Activated CD8-positive, alpha-beta T cell treated with anti-CD3 and anti-CD28 coated beads for 36 hours (primary cell): ENCODE data around the gene BICRAL. TPM values are rescaled to one million over a fixed set of nuclear protein-coding genes. Genes with fewer than 3 reads are reported as not detected.

Experiments
- ATAC-seq: fragments of 200-7000 bp; cut with Tn5 transposase; one replicate; pipeline ENCODE4 v1.10.0; 2021; ENCODE audit warnings: mild to moderate bottlenecking, moderate library complexity
- CTCF ChIA-PET: fragments of 350-600 bp; sonication (Branson Sonifier 250); formaldehyde crosslinking; loops from one replicate; lab custom pipeline; 2021; ENCODE audit warnings: antibody characterized with exemption; lab: Charles Lee
- POLR2A ChIA-PET: fragments of 350-600 bp; sonication (Branson Sonifier 250); formaldehyde crosslinking; loops from one replicate; lab custom pipeline; 2021; ENCODE audit warnings: antibody characterized with exemption; lab: Charles Lee
- DNase-seq: peaks from one replicate; pipeline ENCODE4 v3.0.0-alpha.2; 2020
- H3K27ac Mint-ChIP-seq: one replicate; pipeline ENCODE4 v1.8.0; 2021; ENCODE audit warnings: mild to moderate bottlenecking, mixed read lengths
- H3K27me3 Mint-ChIP-seq: one replicate; pipeline ENCODE4 v1.8.0; 2021; ENCODE audit warnings: mixed read lengths
- H3K36me3 Mint-ChIP-seq: one replicate; pipeline ENCODE4 v1.8.0; 2021; ENCODE audit warnings: low read depth, mixed read lengths
- H3K4me1 Mint-ChIP-seq: one replicate; pipeline ENCODE4 v1.8.0; 2021; ENCODE audit warnings: low read depth, mixed read lengths
- H3K4me3 Mint-ChIP-seq: one replicate; pipeline ENCODE4 v1.8.0; 2021; ENCODE audit warnings: mild to moderate bottlenecking, moderate library complexity, mixed read lengths
- H3K9me3 Mint-ChIP-seq: one replicate; pipeline ENCODE4 v1.8.0; 2021; ENCODE audit warnings: mixed read lengths
- intact Hi-C: fragments of 100-400 bp; cut with micrococcal nuclease; formaldehyde crosslinking; loops from one replicate; pipeline ENCODE4 v1.10.0; 2022
- total RNA-seq, 2 experiments: library from RNA; stranded (reverse); gene quantifications; one replicate each; pipeline ENCODE4 v1.2.3, GENCODE V29; 2021
- TF ChIP-seq, protein P1 (sequence below): fragments of 200-600 bp; IDR thresholded peaks from one replicate; pipeline ENCODE4 v1.8.0; 2022; ENCODE audit warnings: antibody characterized with exemption, mild to moderate bottlenecking

BICRAL gene
- total RNA-seq, 2 experiments from 2014 or later = 9.7 to 9.8 TPM

DNA sequence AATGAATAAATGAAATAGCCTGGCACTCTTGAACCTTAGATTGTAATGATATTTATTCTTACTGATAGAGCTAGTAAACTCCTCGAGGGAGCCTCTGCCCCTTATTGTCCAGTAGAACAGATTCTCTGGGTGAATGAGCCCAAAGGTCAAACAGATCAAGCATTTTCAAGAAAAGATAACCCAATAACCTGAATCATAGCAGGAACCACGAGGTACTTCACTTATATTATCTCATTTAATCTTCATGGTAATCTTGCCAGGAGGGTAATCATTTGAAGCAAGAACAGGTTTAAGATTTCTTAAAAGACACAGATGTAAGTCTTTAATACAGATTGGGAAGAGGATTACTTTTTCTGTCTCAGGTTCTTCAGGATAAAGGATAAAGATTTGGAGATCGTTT lies 18.9 kb upstream of the BICRAL start:
- H3K4me3 Mint-ChIP-seq = no peak overlapping the region
- no peaks in the 10 kb centered on the region for H3K27me3 Mint-ChIP-seq
- intact Hi-C loops = no loop called here
- CTCF ChIA-PET = interaction anchor here (0.6 to 1.1 kb wide), 2 partner anchors 15 to 20 kb away, joined by 3 to 4 read pairs; no protein-coding TSS in a partner anchor
- POLR2A ChIA-PET = interaction anchor here (2.3 kb wide), 1 partner anchor 8 kb away, joined by 9 read pairs; no protein-coding TSS in a partner anchor
- TF ChIP-seq, protein P1, sequence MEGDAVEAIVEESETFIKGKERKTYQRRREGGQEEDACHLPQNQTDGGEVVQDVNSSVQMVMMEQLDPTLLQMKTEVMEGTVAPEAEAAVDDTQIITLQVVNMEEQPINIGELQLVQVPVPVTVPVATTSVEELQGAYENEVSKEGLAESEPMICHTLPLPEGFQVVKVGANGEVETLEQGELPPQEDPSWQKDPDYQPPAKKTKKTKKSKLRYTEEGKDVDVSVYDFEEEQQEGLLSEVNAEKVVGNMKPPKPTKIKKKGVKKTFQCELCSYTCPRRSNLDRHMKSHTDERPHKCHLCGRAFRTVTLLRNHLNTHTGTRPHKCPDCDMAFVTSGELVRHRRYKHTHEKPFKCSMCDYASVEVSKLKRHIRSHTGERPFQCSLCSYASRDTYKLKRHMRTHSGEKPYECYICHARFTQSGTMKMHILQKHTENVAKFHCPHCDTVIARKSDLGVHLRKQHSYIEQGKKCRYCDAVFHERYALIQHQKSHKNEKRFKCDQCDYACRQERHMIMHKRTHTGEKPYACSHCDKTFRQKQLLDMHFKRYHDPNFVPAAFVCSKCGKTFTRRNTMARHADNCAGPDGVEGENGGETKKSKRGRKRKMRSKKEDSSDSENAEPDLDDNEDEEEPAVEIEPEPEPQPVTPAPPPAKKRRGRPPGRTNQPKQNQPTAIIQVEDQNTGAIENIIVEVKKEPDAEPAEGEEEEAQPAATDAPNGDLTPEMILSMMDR = no peak
- ATAC-seq = no peak
- H3K36me3 Mint-ChIP-seq = peaks cover 6% of the 10 kb centered on the region
- H3K27ac Mint-ChIP-seq = no peak overlapping the region
- DNase-seq = no peak
- H3K4me1 Mint-ChIP-seq = peaks cover 3% of the 10 kb centered on the region
- H3K9me3 Mint-ChIP-seq = no peaks in the 10 kb centered on the region

- Mint-ChIP-seq H3K4me1 (peaks cover 7% of the 10 kb centered on the region), H3K9me3 (no peaks in the 10 kb centered on the region), H3K27ac (no peak overlapping the region), H3K27me3 (no peaks in the 10 kb centered on the region), H3K4me3 (no peak overlapping the region), H3K36me3 (no peaks in the 10 kb centered on the region)
- intact Hi-C loops = no loop called here
- CTCF ChIA-PET = interaction anchor here (1.7 kb wide), 1 partner anchor 103 kb away, joined by 3 read pairs; no protein-coding TSS in a partner anchor
- no peak for ATAC-seq
- POLR2A ChIA-PET = interaction anchor here (0.5 to 1.3 kb wide), 3 partner anchors 16 to 128 kb away, joined by 3 read pairs; no protein-coding TSS in a partner anchor
- DNase-seq = no peak
- TF ChIP-seq, protein P1 = no peak
These were observed 16.8 kb upstream of the BICRAL start for GRCh38 chr6:42764911-42765648.

DNA sequence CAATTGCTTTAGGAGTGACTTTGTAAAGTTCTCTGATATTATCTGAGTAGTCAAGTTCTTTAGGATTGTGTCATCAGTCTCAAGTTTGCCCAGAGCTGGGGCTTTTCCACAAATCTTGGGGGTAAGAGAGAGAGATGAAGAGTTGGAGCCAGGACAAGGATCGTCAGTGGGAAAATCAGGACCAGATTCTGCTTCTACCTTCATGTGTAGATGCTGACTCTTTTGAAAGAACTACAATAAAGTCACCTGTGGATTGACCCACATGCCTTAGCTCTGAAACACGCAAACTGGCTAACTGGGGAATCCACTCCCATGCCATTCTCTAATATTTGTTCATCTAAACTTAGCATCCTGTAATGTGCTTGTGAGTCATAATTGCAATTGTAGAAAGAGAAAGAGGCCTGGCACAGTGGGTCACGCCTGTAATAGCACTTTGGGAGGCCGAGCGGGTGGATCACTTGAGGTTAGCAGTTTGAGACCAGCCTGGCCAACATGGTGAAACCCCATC lies 15.6 kb upstream of the BICRAL start:
- TF ChIP-seq, protein P1 = no peak
- intact Hi-C loops = no loop called here
- H3K36me3 Mint-ChIP-seq = peaks cover 3% of the 10 kb centered on the region
- no peaks in the 10 kb centered on the region for H3K27me3 Mint-ChIP-seq
- POLR2A ChIA-PET = interaction anchor here (1.0 to 1.3 kb wide), 3 partner anchors 17 to 104 kb away, joined by 3 read pairs; no protein-coding TSS in a partner anchor
- no peaks in the 10 kb centered on the region for H3K9me3 Mint-ChIP-seq
- no peak for DNase-seq
- H3K4me1 Mint-ChIP-seq = peaks cover 14% of the 10 kb centered on the region
- ATAC-seq = no peak
- no peak overlapping the region for H3K27ac Mint-ChIP-seq
- H3K4me3 Mint-ChIP-seq = no peak overlapping the region
- CTCF ChIA-PET = interaction anchor here (1.7 kb wide), 1 partner anchor 104 kb away, joined by 3 read pairs; no protein-coding TSS in a partner anchor

DNA sequence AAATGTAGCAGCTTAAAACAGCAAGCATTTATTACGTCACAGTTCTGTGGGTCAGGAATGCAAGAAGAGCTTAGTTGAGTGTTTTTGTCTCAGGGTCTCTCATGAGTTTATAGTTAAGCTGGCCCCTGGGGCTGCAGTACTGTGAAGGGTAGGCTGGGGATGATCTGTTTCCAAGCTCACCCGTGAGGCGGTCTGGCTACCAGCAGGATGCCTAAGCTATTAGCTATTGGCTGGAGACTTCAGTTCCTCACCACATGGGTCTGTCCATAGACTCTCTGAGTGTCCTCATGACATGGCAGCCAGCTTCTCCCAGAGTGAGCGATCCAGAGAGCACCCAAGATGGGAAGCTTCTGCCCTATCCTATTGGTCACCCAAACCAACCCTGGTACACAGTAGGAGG lies 12.8 kb upstream of the BICRAL start:
- peaks cover 5% of the 10 kb centered on the region for H3K36me3 Mint-ChIP-seq
- ATAC-seq (no peak), DNase-seq (no peak)
- H3K27me3 Mint-ChIP-seq = no peaks in the 10 kb centered on the region
- POLR2A ChIA-PET = interaction anchor here (0.6 to 9.6 kb wide), 4 partner anchors 8 to 50 kb away, joined by 3 to 166 read pairs (median 42); partner anchors contain the start of genes BICRAL and TBCC
- H3K4me1 Mint-ChIP-seq = peaks cover 33% of the 10 kb centered on the region
- H3K9me3 Mint-ChIP-seq = no peaks in the 10 kb centered on the region
- no peak overlapping the region for H3K27ac Mint-ChIP-seq
- CTCF ChIA-PET = interaction anchor here (1.0 to 4.4 kb wide), 6 partner anchors 10 to 110 kb away, joined by 3 to 17 read pairs (median 4); partner anchors contain the start of gene RPL7L1
- TF ChIP-seq, protein P1 = no peak
- no peak overlapping the region for H3K4me3 Mint-ChIP-seq
- intact Hi-C loops = no loop called here
